ENCODE results near the gene CRMP1.

Gene CRMP1

GRCh38 chr4:5919571-5919970 lies 26.7 kb upstream of the CRMP1 start:
- DNase-seq (ENCODE audit: low spot score) = no peak

GRCh38 chr4:5919044-5919443 lies 26.2 kb upstream of the CRMP1 start:
- DNase-seq (ENCODE audit: low spot score) = no peak

GRCh38 chr4:5918331-5918985 lies 25.6 kb upstream of the CRMP1 start:
- no peak for DNase-seq (ENCODE audit: low spot score)

- DNase-seq (ENCODE audit: low spot score) = no peak
Measured at GRCh38 chr4:5917672-5918071, 24.8 kb upstream of the CRMP1 start.

GRCh38 chr4:5916229-5916628 lies 23.3 kb upstream of the CRMP1 start:
- no peak for DNase-seq (ENCODE audit: low spot score)

GRCh38 chr4:5913454-5913853 lies 20.6 kb upstream of the CRMP1 start:
- DNase-seq (ENCODE audit: low spot score) = no peak

GRCh38 chr4:5912614-5913019 lies 19.7 kb upstream of the CRMP1 start:
- DNase-seq (ENCODE audit: low spot score) = no peak

- no peak for DNase-seq (ENCODE audit: low spot score)
Measured at GRCh38 chr4:5908876-5909427, 16.1 kb upstream of the CRMP1 start.

- DNase-seq (ENCODE audit: low spot score) = no peak
Measured at GRCh38 chr4:5906191-5906590, 13.3 kb upstream of the CRMP1 start.

GRCh38 chr4:5905714-5906113 lies 12.8 kb upstream of the CRMP1 start:
- DNase-seq (ENCODE audit: low spot score) = no peak

- DNase-seq (ENCODE audit: low spot score) = no peak
Measured at GRCh38 chr4:5900844-5901243, 8.0 kb upstream of the CRMP1 start.

GRCh38 chr4:5899881-5900280 lies 7.0 kb upstream of the CRMP1 start:
- no peak for DNase-seq (ENCODE audit: low spot score)

GRCh38 chr4:5899396-5899795 lies 6.5 kb upstream of the CRMP1 start:
- DNase-seq (ENCODE audit: low spot score) = no peak

GRCh38 chr4:5897674-5898073 lies 4.8 kb upstream of the CRMP1 start:
- DNase-seq (ENCODE audit: low spot score) = no peak

- DNase-seq (ENCODE audit: low spot score) = no peak
Measured at GRCh38 chr4:5895287-5895686, 2.4 kb upstream of the CRMP1 start.

GRCh38 chr4:5894266-5894665 lies 1.4 kb upstream of the CRMP1 start:
- DNase-seq (ENCODE audit: low spot score) = no peak

GRCh38 chr4:5893591-5893990 lies 705 bp upstream of the CRMP1 start:
- DNase-seq (ENCODE audit: low spot score) = no peak

GRCh38 chr4:5892323-5893003 lies 423 bp downstream of the CRMP1 start:
- DNase-seq (ENCODE audit: low spot score) = no peak

- DNase-seq (ENCODE audit: low spot score) = no peak
Measured at GRCh38 chr4:5891563-5892322, 1.1 kb downstream of the CRMP1 start.

- DNase-seq (ENCODE audit: low spot score) = no peak
Measured at GRCh38 chr4:5890063-5890727, 2.7 kb downstream of the CRMP1 start.

GRCh38 chr4:5889002-5889696 lies 3.7 kb downstream of the CRMP1 start:
- DNase-seq (ENCODE audit: low spot score) = no peak
